Activated CD4-positive, alpha-beta T cell treated with anti-CD3 and anti-CD28 coated beads, Interleukin-2, amount 10 ng/mL, durations not matched to agents 24 days and 14 days (primary cell): ENCODE data around the gene TRIM49. TPM values are rescaled to one million over a fixed set of nuclear protein-coding genes. Genes with fewer than 3 reads are reported as not detected.
"Not testable (repeated sequence)": the region's sequence is repeated elsewhere in the genome, so short reads cannot be mapped to it uniquely, and the experiment has no call there.

ENCODE experiments used
- DNase-seq: peaks from one replicate; pipeline ENCODE4 v3.0.0; 2022
- H3K27ac Mint-ChIP-seq: one replicate; pipeline ENCODE4 v1.8.0; 2022; ENCODE audit warnings: mild to moderate bottlenecking, mixed read lengths
- H3K27me3 Mint-ChIP-seq: one replicate; pipeline ENCODE4 v1.8.0; 2022; ENCODE audit warnings: mixed read lengths
- H3K36me3 Mint-ChIP-seq: one replicate; pipeline ENCODE4 v1.8.0; 2022; ENCODE audit warnings: low read depth, mild to moderate bottlenecking, mixed read lengths
- H3K4me1 Mint-ChIP-seq: one replicate; pipeline ENCODE4 v1.8.0; 2021; ENCODE audit warnings: mixed read lengths
- H3K4me3 Mint-ChIP-seq: one replicate; pipeline ENCODE4 v1.8.0; 2022; ENCODE audit warnings: mild to moderate bottlenecking, moderate library complexity, mixed read lengths
- H3K9me3 Mint-ChIP-seq: one replicate; pipeline ENCODE4 v1.8.0; 2021; ENCODE audit warnings: mixed read lengths
- intact Hi-C: fragments of 100-400 bp; cut with micrococcal nuclease; formaldehyde crosslinking; loops from one replicate; pipeline ENCODE4 v1.15.1; 2023
- total RNA-seq: library from RNA; stranded (reverse); gene quantifications from 2 replicates; pipeline ENCODE4 v1.2.3, GENCODE V29; 2022

Gene TRIM49, protein sequence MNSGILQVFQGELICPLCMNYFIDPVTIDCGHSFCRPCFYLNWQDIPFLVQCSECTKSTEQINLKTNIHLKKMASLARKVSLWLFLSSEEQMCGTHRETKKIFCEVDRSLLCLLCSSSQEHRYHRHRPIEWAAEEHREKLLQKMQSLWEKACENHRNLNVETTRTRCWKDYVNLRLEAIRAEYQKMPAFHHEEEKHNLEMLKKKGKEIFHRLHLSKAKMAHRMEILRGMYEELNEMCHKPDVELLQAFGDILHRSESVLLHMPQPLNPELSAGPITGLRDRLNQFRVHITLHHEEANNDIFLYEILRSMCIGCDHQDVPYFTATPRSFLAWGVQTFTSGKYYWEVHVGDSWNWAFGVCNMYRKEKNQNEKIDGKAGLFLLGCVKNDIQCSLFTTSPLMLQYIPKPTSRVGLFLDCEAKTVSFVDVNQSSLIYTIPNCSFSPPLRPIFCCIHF
- not detected in 2 replicates for total RNA-seq

DNA sequence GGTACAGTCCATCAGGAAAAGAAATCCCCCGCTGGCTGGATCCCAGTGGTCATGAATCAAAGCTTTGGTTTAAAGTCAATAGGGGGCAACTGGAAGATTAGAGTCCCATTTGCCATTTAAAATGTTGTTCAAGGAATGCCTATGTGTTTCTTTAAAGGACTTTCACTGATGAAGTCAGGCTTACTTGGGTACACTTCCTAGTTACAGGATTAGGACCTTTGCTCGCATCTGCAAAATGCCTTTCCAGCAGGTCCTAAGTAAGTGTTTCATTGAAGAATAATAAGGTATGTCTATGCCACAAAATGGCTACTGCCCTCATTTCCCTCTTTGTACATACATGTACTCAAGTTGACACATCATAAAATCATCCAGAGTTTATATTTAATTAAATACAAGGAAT lies at the start of gene TRIM49:
TSS of gene TRIM49 (minus strand) at position 101 of the 400 bp plus-strand sequence. CDS start 4,106 bp downstream, outside the sequence.
- DNase-seq, intact Hi-C loops, H3K4me3 Mint-ChIP-seq, H3K27ac Mint-ChIP-seq, H3K4me1 Mint-ChIP-seq, H3K9me3 Mint-ChIP-seq, H3K36me3 Mint-ChIP-seq, H3K27me3 Mint-ChIP-seq: not testable (repeated sequence)

DNA sequence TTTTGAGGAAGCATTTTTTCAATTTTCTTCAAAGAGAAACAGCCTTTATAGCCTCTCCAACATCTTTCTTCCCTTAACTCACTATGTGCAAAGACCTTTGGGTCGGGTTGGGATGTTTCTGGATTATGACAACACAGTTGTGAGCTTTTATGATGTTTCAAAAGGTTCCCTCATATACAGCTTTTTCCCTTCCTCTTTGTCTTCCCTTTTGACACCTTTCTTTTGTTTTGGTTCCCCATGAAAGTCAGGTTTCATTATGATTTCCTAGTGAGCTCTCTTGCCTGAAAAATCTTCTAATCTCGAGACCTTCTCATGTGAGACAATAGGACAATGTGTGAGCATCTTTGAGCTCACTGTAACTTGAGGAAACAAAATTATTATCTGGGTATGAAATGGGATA lies 18.3 kb upstream of the TRIM49 start:
- H3K27ac Mint-ChIP-seq, H3K9me3 Mint-ChIP-seq, H3K27me3 Mint-ChIP-seq, H3K4me1 Mint-ChIP-seq, H3K36me3 Mint-ChIP-seq, H3K4me3 Mint-ChIP-seq, intact Hi-C loops, DNase-seq: not testable (repeated sequence)

GRCh38 chr11:89820008-89820407 lies 11.6 kb upstream of the TRIM49 start:
- H3K4me3 Mint-ChIP-seq, intact Hi-C loops, H3K36me3 Mint-ChIP-seq, H3K27me3 Mint-ChIP-seq, DNase-seq, H3K27ac Mint-ChIP-seq, H3K9me3 Mint-ChIP-seq, H3K4me1 Mint-ChIP-seq: not testable (repeated sequence)

- DNase-seq, intact Hi-C loops, H3K9me3 Mint-ChIP-seq, H3K4me3 Mint-ChIP-seq, H3K27ac Mint-ChIP-seq, H3K4me1 Mint-ChIP-seq, H3K27me3 Mint-ChIP-seq, H3K36me3 Mint-ChIP-seq: not testable (repeated sequence)
These were observed 5.2 kb upstream of the TRIM49 start for GRCh38 chr11:89813535-89813934.

GRCh38 chr11:89787506-89788063 lies 20.8 kb downstream of the TRIM49 start:
- not testable (repeated sequence) for DNase-seq, H3K4me1 Mint-ChIP-seq

GRCh38 chr11:89785726-89786125 lies 22.6 kb downstream of the TRIM49 start:
- intact Hi-C loops, H3K9me3 Mint-ChIP-seq, H3K4me3 Mint-ChIP-seq, H3K4me1 Mint-ChIP-seq, H3K36me3 Mint-ChIP-seq, DNase-seq, H3K27ac Mint-ChIP-seq, H3K27me3 Mint-ChIP-seq: not testable (repeated sequence)

More at GRCh38 chr11:89787506-89788063, 20.8 kb downstream of the TRIM49 start:
- H3K36me3 Mint-ChIP-seq, H3K9me3 Mint-ChIP-seq, H3K27me3 Mint-ChIP-seq, H3K4me3 Mint-ChIP-seq, intact Hi-C loops, H3K27ac Mint-ChIP-seq: not testable (repeated sequence)

DNA sequence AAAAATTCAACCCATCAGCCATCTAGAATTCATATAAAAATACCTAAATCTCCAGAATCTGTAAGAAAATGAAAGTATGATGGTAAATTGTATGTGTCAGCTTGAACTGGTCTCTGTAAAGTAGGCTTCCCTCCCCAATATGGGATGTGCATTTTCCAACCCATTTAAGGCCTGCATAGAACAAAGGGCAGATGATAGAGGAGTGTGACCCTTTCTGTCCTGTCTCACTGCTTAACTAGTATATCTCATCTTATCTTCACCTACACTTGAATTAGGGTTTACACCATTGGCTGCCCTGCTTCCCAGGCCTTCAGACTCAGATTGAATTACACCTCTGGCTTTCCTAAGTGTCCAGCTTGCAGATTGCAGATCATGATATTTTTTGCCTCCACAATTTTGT lies 57.6 kb downstream of the TRIM49 start:
- not testable (repeated sequence) for H3K4me3 Mint-ChIP-seq

More for the DNA sequence above, 57.6 kb downstream of the TRIM49 start:
- DNase-seq, intact Hi-C loops, H3K4me1 Mint-ChIP-seq, H3K27ac Mint-ChIP-seq, H3K36me3 Mint-ChIP-seq, H3K9me3 Mint-ChIP-seq, H3K27me3 Mint-ChIP-seq: not testable (repeated sequence)

Other genes with a start within 250 kb of the TRIM49 start
- gene TRIM77, start 98.3 kb downstream of the TRIM49 start, total RNA-seq: not detected in 2 replicates
- not detected in 2 replicates for gene TRIM64B, start 69.9 kb upstream of the TRIM49 start, total RNA-seq
- not detected in 2 replicates for gene TRIM49D1, start 113.7 kb upstream of the TRIM49 start, total RNA-seq
- not detected in 2 replicates for gene TRIM49D2, start 115.5 kb upstream of the TRIM49 start, total RNA-seq
- not detected in 2 replicates for gene TRIM64, start 157.5 kb upstream of the TRIM49 start, total RNA-seq
- gene TRIM49C, start 222.5 kb upstream of the TRIM49 start, total RNA-seq: not detected in 2 replicates